ENCODE measurements around the gene KCNMB1. TPM values are rescaled to one million over a fixed set of nuclear protein-coding genes. Genes with fewer than 3 reads are reported as not detected.

KCNMB1 gene
- total and polyA plus RNA-seq, 2 of the 13 experiments (the other 11 are each of a cell fraction or from before 2014, with no cell fraction given): not detected

- no peaks in the 10 kb centered on the region for H3K79me2 ChIP-seq (ENCODE audit: insufficient read depth, low read length)
- DNase-seq (ENCODE audit: low spot score) (no peak), FAIRE-seq (no peak), ATAC-seq (no peak)
- ChIA-PET POLR2A (no interaction called here), CTCF (ENCODE audit: low intra/inter-chr PET ratio, low total read pairs) (no interaction called here)
- no peak overlapping the region for H3K9ac ChIP-seq (ENCODE audit: insufficient read depth, low read depth, low read length)
- 6% methylated on average over 3 of the region's 3 CpGs for WGBS (ENCODE audit: low lambda C conversion rate)
- in situ Hi-C loops (cut with HindIII; ENCODE audit: extremely low pct_ligation_motif_present, low pct_unique_long_range_greater_than_20kb): no loop called here
- no TSS peak for BruUV-seq (replicated peaks)
- no peak overlapping the region for H2AFZ ChIP-seq (ENCODE audit: low read length)
- no peaks in the 10 kb centered on the region for H3K36me3 ChIP-seq (replicated peaks in 1 of 2; ENCODE audit: control insufficient read depth in 1 of 2, insufficient read depth in 2 of 2, low read length in 2 of 2)
- H3K4me2 ChIP-seq (ENCODE audit: low read depth, low read length): no peak overlapping the region
- H4K20me1 ChIP-seq (ENCODE audit: insufficient read depth, low read length): no peaks in the 10 kb centered on the region
- H3K27ac ChIP-seq (ENCODE audit: extremely low read length, insufficient read depth, low read length): no peak overlapping the region
- TF ChIP-seq ZNF629 (CRISPR knock-in tag; conservative IDR thresholded peaks at IDR 0.05): peak; percentile 94
- no peak for TF ChIP-seq HNF4A (CRISPR knock-in tag; IDR thresholded peaks at IDR 0.05)
- H3K4me1 ChIP-seq (ENCODE audit: insufficient read depth, low read length): no peaks in the 10 kb centered on the region
- intact Hi-C loops (cut with micrococcal nuclease; ENCODE audit: unreplicated experiment): no loop called here
- no peaks in the 10 kb centered on the region for H3K9me3 ChIP-seq (ENCODE audit: low read length)
- H3K4me3 ChIP-seq (replicated peaks in 1 of 3; ENCODE audit: insufficient read depth in 1 of 3, low read depth in 2 of 3, low read length in 3 of 3): no peak overlapping the region
- peaks cover 0 to 18% of the 10 kb centered on the region in 2 experiments; a peak in 3 of 5 replicates for H3K27me3 ChIP-seq (ENCODE audit: control insufficient read depth in 1 of 2, insufficient read depth in 2 of 2, low read length in 2 of 2)
These were observed 37.1 kb upstream of the KCNMB1 start for GRCh38 chr5:170426149-170426767.

GRCh38 chr5:170425731-170426130 lies 36.6 kb upstream of the KCNMB1 start:
- Histone ChIP-seq H2AFZ (ENCODE audit: low read length) (no peak overlapping the region), H3K79me2 (ENCODE audit: insufficient read depth, low read length) (no peaks in the 10 kb centered on the region), H3K4me1 (ENCODE audit: insufficient read depth, low read length) (no peaks in the 10 kb centered on the region), H3K9me3 (ENCODE audit: low read length) (no peaks in the 10 kb centered on the region), H4K20me1 (ENCODE audit: insufficient read depth, low read length) (no peaks in the 10 kb centered on the region), H3K27me3 (ENCODE audit: control insufficient read depth in 1 of 2, insufficient read depth in 2 of 2, low read length in 2 of 2) (peaks cover 0 to 13% of the 10 kb centered on the region in 2 experiments; a peak in 2 of 5 replicates), H3K27ac (ENCODE audit: extremely low read length, insufficient read depth, low read length) (no peak overlapping the region), H3K36me3 (replicated peaks in 1 of 2; ENCODE audit: control insufficient read depth in 1 of 2, insufficient read depth in 2 of 2, low read length in 2 of 2) (no peaks in the 10 kb centered on the region), H3K9ac (ENCODE audit: insufficient read depth, low read depth, low read length) (no peak overlapping the region), H3K4me2 (ENCODE audit: low read depth, low read length) (no peak overlapping the region), H3K4me3 (replicated peaks in 1 of 3; ENCODE audit: insufficient read depth in 1 of 3, low read depth in 2 of 3, low read length in 3 of 3) (no peak overlapping the region)
- TF ChIP-seq ZSCAN22 (CRISPR knock-in tag; IDR thresholded peaks at IDR 0.05) (no peak), ZNF281 (CRISPR knock-in tag; IDR thresholded peaks at IDR 0.05; ENCODE audit: borderline replicate concordance) (no peak)
- CTCF ChIA-PET (ENCODE audit: low intra/inter-chr PET ratio, low total read pairs): no interaction called here
- 29% methylated on average over 1 of the region's 6 CpGs for WGBS (ENCODE audit: low lambda C conversion rate)
- intact Hi-C loops (cut with micrococcal nuclease; ENCODE audit: unreplicated experiment) (no loop called here), in situ Hi-C loops (cut with HindIII; ENCODE audit: extremely low pct_ligation_motif_present, low pct_unique_long_range_greater_than_20kb) (no loop called here)
- DNase-seq (ENCODE audit: low spot score) (no peak), ATAC-seq (no peak), FAIRE-seq (no peak)
- POLR2A ChIA-PET: no interaction called here
- BruUV-seq (replicated peaks): no TSS peak
